HS-27A (cell line): ENCODE measurements around the gene STAMBP.
"Not testable (repeated sequence)": the region's sequence is repeated elsewhere in the genome, so short reads cannot be mapped to it uniquely, and the experiment has no call there.

Experiments used
- DNase-seq: peaks from one replicate; pipeline ENCODE4 v3.0.0-alpha.2; 2012; ENCODE audit warnings: low read depth, missing footprints

Gene STAMBP

DNA sequence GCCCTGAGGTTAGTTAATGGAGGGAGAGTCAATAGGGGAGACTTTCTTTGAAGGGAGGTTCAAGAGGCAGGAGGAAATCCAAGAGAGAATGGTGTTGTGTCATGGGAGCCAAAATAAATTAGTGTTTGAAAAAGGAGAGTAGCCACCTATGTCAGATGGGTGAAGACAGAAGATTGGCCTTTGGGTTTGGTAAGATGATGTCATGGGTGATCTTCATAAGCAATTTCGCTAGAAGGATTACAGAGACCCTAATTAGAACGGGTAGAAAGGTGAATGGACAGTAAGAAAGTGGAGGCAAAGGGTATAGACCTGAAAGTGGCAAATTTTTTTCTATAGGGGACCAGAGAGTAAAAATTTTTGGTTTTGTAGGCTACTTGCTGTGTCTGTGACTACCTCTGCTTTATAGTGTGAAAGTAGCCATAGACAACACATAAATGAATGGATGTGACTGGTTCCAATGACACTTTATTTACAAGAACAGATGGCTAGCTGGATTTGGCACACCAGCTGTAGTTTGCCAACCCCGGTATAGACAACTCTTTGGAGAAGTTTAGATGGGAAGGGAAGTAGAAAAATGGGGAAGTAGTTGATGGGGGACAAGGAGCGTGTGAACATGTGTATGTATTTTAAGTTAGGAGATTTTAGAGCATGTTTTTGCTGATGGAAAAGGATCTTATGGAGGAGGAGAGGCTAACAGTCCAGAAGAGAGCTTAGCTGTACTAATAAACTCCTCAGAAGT lies 9.3 kb downstream of the STAMBP start:
- DNase-seq, result no peak

DNA sequence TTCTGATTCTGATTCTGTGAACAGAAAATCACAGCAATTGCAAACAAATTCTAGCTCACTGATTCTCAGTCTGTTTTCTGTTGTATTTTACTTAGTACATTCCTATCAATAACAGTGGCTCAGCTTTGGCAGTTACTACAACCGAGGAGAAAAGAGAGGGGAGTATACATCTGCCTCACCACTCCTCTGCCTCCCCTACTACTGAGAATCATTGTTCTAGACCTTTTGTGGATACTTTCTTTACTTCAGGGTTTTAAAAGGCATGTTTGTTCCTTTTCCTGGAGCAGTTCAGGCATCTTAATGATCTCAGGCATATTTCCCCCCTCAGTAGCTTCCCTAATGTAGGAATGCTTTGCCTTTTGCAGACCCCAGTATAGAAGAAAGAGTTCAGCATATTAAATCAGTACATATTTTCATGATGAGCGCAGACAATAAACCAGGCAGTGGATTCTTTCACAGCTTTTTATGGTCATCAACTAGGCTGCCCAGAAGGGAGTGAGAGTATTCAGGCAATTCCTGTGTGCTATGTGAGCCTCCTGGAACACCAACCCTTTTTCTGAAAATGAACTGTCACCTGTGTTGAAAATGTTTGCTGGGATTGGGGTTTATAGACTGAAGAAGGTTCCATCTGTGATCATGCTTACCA lies 10.3 kb downstream of the STAMBP start:
- DNase-seq, result no peak

GRCh38 chr2:73839653-73840411 lies 11.1 kb downstream of the STAMBP start:
- DNase-seq, result no peak

DNA sequence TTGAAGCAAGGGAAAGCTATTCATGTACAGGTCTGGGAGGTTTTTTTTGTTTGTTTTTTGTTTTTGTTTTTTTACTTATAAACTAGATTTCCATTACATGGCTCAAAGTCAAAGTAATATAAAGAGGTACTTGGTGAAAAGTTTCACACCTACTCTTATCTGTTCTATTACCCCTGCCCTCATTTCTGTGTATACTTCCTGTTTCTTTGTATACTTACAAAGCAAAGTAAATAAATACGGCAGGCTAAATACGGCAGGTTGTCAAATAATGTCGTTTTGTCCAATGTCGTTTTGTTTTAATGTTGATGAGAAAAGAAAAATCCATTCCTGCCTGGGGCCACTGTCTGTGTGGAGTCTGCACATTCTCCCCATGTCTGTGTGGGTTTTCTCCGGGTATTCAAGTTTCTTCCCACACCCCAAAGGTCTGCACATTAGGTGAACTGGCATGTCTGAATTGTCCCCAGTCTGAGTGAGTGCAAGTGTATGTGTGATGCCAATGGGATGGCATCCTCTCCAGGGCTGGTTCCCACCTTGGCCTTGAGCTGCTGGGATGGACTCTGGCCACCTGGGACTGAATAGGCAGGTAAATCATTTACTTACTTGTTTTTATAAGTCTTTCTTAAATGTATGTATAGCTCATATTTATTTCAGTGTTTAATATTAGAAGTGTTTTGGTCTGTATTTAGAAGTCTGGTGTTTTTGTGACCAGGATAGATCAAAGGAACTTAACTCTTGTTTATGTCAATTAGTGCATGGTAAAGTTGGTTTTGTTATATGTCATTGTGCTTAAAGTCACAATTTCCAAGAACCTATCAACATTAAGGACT lies 13.4 kb downstream of the STAMBP start:
- no peak for DNase-seq

GRCh38 chr2:73842739-73843019 lies 13.9 kb downstream of the STAMBP start:
- DNase-seq, result no peak

GRCh38 chr2:73844087-73844486 lies 15.3 kb downstream of the STAMBP start:
- DNase-seq, result no peak

GRCh38 chr2:73850009-73850408 lies 21.2 kb downstream of the STAMBP start:
- no peak for DNase-seq

- no peak for DNase-seq
Measured at GRCh38 chr2:73851274-73851673, 22.5 kb downstream of the STAMBP start.

DNA sequence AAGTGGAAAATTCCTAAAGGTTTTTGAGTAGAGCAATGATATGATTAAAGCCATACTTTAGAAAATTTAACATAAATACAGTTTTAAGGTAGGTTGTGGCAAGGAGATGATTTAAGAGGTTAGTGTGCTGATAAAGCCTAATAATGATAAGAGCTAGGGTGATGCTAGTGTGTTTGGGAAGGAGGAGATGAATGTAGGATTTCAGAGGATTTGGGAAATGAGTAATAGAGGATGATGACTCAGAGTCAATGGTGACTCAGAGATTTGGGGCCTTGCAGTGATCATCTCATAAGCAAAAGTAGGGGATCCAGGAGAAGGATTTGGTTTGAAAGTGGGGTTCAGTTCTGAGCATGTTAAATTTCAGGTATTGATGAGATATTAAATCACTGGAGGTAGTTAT lies 23.3 kb downstream of the STAMBP start:
- DNase-seq, result peak; percentile 87

- no peak for DNase-seq
Measured at GRCh38 chr2:73855526-73855925, 26.8 kb downstream of the STAMBP start.

DNA sequence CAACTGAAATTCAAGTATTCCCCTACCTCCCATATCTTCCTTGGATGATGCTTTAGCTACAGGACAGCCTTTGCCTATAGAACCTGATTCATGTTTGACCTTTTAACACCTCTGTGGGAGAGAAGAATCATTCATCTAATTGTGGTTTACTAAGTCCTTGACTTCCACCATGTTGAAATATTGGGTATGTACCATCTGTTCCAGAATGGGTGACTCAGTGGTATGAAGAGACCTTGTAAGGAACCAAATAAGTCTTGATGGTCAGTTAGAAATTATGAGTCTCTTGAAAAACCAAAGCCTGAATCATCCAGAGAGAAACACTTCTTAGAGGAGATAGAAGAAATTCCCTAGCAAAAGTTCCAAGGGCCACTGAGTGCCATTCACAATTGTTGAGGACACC lies 27.5 kb downstream of the STAMBP start:
- DNase-seq, result no peak

GRCh38 chr2:73859721-73860586 lies 31.2 kb downstream of the STAMBP start:
- peak; percentile 48 for DNase-seq

DNA sequence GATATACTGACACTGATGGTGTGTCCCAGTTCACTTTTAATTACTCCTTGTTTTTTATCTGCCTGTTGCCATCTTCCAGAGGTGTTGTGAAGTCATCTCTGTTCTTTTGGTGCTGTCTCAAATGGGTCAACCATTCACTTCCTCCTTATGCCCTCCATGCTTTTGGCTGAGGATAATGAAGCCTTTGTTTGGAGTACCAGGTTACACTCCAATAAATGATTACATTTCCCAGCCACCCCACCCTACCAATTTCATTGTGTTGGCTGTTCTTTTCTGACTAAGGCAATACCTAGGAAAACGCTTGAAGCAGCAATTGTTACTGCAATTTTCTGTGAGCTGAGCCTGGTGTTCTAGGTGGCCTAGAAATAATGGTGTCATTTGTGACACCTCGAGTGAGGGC lies 34.2 kb downstream of the STAMBP start:
- no peak for DNase-seq

- no peak for DNase-seq
Measured at GRCh38 chr2:73868204-73868978, 39.6 kb downstream of the STAMBP start.

DNA sequence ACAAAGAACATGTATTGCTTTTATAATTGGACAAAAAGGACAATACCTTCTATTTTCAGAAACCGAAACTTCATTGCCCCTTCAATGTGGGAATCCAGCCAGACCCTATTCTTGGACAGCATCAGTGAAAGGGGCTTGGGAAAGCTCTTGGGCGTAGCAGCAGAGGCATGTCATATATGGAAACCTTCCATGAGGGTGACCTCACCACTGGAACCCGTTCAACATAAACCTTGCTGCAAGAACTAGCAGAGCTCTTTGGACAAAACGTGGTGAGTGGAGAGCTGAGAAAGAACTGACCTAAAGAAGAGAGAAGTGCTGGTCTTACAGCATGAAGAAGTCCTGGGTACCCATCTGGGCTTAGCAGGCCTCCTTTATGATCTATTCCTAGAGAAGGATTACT lies 41.3 kb downstream of the STAMBP start:
- no peak for DNase-seq

DNA sequence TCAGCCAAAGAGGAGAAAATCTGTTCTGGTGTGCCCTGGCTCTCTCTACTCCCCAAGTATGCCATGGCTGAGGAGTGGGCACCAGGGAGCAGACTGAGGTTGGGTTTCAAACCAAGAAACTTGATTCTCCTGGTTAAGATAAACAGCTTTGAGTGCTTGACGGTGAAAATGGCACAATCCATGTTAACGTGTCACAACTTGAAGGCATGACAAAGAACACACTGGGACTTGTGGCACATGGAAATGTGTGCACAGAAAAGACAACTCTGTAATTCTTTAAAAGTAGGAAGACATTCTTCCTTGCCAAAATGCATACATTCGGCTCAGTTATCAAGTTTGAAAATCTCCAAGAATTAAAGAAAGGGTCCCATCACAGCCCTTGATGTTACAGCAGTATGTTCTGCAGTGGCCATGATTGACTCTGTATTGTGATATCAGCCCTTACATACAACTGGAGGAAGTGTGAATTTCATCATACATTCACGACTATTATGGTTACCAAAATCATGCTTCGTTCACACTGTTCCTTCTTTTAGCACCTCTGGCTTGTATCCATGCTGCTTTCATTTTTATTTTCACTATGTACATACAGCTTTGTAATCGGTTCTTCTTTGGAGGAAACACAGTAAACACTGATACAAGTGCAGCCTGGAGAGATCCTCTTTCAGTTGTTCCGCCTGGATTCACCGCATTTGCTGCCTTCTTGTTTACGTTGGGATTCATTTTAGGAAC lies 48.5 kb downstream of the STAMBP start:
- no peak for DNase-seq

GRCh38 chr2:73877984-73878383 lies 49.2 kb downstream of the STAMBP start:
- not testable (repeated sequence) for DNase-seq

DNA sequence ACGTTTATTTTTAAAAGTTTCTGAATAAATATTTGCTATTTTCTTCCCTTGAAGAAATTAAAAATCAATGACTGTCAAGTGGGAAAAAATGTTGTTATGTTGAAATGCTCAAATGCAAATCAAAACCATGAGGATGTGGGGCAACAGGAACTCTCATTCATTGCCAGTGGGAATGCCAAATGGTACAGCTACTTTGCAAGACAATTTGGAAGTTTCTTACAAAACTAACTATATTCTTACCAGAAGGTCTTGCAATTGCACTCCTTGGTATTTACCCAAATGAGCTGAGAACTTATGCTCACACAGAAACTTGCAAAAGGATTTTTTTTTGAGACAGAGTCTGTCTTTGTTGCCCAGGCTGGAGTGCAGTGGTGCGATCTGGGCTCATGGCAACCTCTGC lies 56.6 kb downstream of the STAMBP start:
- no peak for DNase-seq

GRCh38 chr2:73886357-73886756 lies 57.6 kb downstream of the STAMBP start:
- no peak for DNase-seq
